NCI-H2227 treated with DMSO at 0.1 percent for 48 hours (cell line): ENCODE data around the gene IZUMO2.

ENCODE experiments used
- DNase-seq: peaks from one replicate; lab custom pipeline; 2025; lab: John Stamatoyannopoulos, UW

The IZUMO2 gene

GRCh38 chr19:50162988-50163387 is at the start of gene IZUMO2:
Gene IZUMO2, minus strand, starts transcription at chr19:50163281. Its CDS starts 87 bp downstream, at chr19:50163194.
- no peak for DNase-seq

- no peak for DNase-seq
Observed at GRCh38 chr19:50210425-50210824, 47.3 kb upstream of the IZUMO2 start.

- no peak for DNase-seq
Observed at GRCh38 chr19:50209131-50209530, 46.0 kb upstream of the IZUMO2 start.

GRCh38 chr19:50207730-50208129 is 44.6 kb upstream of the IZUMO2 start:
- no peak for DNase-seq

GRCh38 chr19:50206191-50206590 is 43.1 kb upstream of the IZUMO2 start:
- DNase-seq = no peak

DNA sequence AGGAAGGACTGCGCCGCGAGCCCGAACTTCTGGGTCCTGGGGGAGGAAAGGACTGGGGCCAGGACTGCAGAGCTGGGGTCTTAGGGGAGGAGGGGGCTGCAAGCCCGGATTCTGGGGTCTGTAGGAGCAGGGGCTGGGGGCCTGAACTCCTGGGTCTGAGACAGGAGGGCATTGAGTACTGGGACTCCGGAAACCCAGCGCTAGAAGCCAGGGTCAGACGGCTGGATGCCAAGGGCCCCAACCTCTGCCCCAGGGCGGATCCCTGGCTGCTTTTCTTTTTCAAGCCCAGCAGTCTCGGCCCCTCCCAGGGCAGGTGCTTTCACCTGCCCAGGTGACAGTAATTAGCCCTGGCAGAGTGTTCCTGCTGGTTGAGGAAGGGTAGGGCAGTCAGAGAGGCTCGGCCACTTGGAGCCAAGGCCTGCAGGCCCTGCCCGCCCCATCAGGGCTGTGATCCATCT is 42.6 kb upstream of the IZUMO2 start:
- no peak for DNase-seq

DNA sequence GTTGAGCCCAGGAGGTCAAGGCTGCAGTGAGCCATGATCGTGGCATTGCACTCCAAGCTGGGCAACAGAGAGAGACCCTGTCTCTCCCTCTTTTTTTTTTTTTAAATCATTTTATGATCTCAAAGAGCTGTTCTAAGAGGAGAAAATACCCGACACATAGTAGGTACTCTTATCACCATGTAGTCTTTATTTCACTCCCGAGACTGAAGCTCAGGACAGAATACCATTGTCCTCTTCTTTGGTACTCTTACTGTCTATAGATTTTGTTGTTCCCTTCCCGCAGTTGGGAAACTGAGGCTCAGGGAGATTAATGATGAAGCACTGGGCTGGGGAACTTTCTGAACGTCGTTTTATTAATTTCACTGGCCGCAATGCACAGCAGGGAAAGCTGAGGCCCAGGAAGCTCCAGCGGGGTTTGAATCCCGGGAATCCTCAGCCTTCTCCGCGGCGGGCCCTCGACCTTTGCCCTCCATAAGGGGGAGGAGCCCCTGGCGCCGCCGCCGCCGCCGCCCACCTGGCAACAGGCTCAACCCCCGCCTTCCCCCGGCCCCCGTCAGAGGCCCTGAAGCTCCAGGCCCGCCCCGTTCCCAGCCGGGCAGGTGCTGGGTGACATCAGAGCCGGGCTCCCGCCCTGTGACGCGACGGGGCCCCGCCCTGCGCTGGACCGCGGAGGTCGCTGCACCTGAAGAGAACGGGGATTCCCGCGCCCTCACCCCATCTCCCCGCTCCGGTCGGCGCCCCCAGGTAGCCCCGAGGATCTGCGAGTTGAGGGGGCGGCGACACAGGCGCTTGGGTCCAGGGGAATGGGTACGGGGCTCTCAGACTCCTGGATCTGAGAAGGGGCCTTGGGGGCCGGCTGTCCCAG is 42.0 kb upstream of the IZUMO2 start:
- peak; percentile 26 for DNase-seq

- no peak for DNase-seq
Observed at GRCh38 chr19:50204081-50204428, 41.0 kb upstream of the IZUMO2 start.

- peak; percentile 90 for DNase-seq
Observed at GRCh38 chr19:50203281-50204080, 40.4 kb upstream of the IZUMO2 start, which contains the start of gene MYH14. Gene MYH14, plus strand, starts transcription at chr19:50203622. Its CDS starts 6,744 bp downstream, at chr19:50210366.

DNA sequence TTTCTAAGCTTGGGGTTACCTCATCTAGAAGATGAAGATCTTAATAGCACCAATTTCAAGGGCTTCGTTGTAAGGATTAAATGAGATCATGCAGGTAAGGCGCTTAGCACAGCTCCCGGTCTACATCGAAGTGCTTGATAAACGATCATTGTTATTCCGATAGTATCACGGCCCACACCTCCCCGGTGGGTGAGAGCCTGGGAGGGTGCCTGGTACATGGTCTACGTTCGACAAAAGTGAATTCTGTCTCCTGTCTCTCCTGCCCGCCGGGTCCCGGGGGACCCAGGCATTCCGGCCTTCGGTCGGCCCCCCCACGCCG is 39.8 kb upstream of the IZUMO2 start:
- DNase-seq = no peak

DNA sequence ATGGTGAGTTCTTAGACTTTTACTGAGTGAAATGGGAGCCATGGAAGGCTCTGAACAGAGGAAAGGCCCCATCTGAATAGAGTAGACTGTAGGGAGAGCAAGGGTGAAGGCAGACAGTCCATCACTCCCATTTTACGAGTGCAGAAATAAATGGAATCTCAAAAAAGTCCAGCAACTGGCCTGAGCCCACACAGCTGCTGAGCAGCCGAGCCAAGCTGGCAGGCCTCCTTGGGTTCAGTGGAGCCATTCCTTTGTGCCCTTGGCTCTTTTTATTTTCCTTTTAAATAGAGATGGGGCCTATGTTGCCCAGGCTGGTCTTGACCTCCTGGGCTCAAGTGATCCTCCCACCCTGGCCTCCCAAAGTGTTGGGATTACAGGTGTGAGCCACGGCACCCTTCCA is 39.3 kb upstream of the IZUMO2 start:
- no peak for DNase-seq

GRCh38 chr19:50199259-50199555 is 36.1 kb upstream of the IZUMO2 start:
- no peak for DNase-seq

- DNase-seq = no peak
Observed at GRCh38 chr19:50198431-50199258, 35.6 kb upstream of the IZUMO2 start.

GRCh38 chr19:50197348-50197747 is 34.3 kb upstream of the IZUMO2 start:
- no peak for DNase-seq

- DNase-seq = no peak
Observed at GRCh38 chr19:50196322-50196932, 33.3 kb upstream of the IZUMO2 start.

GRCh38 chr19:50195224-50195623 is 32.1 kb upstream of the IZUMO2 start:
- DNase-seq = no peak

- no peak for DNase-seq
Observed at GRCh38 chr19:50192463-50193211, 29.6 kb upstream of the IZUMO2 start.

DNA sequence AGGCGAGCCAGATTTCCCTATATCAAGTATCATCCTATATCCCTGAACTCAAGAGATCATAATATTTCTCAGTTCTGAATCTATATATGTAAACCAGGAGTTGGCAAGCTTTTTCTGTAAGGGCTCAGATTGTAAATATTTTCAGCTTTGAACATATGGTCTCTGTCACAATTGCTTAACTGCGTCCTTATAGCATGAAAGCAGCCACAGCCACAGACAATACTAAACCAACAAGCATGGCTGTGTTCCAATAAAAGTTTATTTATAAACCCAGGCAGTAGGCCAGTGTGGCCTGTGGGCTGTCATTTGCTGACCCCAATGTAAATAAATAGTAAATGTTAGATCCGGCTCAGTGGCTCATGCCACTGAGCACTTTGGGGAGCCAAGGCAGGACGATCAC is 28.1 kb upstream of the IZUMO2 start:
- no peak for DNase-seq

GRCh38 chr19:50190439-50190891 is 27.4 kb upstream of the IZUMO2 start:
- no peak for DNase-seq

DNA sequence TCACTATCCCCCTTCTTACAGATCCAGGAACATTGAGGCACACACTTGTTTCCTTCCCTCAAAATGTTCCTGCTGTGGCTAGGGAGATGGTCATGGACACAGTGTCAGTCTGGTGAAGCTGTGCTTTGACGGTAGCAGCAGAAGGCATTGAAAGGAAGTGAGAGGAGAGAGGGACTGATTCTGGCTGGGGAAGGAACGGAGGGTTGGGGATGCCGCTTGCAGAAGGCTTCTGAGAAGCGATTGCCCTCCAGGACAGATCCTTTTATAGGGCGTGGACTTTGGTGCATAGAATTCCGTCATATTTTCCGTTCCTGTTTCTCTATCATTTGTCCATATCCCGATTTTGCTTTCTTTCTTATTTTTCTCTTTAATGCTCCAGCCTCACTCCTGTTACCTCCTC is 26.2 kb upstream of the IZUMO2 start:
- no peak for DNase-seq

GRCh38 chr19:50187937-50188336 is 24.9 kb upstream of the IZUMO2 start:
- no peak for DNase-seq
